ENCODE data around the gene GPR139.

The GPR139 gene

GRCh38 chr16:20107083-20107482 is 33.4 kb upstream of the GPR139 start:
- H2BK15ac ChIP-seq (ENCODE audit: low read depth, poor library complexity, severe bottlenecking): no peak overlapping the region
- no peak overlapping the region for H3K27ac ChIP-seq (ENCODE audit: low read length, poor library complexity, severe bottlenecking)
- no peak overlapping the region for H3K23ac ChIP-seq (ENCODE audit: low read length in 2 of 2)
- no peak overlapping the region for H2BK120ac ChIP-seq (ENCODE audit: low read depth, low read length)
- H4K91ac ChIP-seq (ENCODE audit: low read length): no peak overlapping the region
- no peaks in the 10 kb centered on the region for H3K27me3 ChIP-seq (ENCODE audit: control insufficient read depth in 1 of 2, insufficient read depth in 1 of 2, low read length in 2 of 2)
- H4K8ac ChIP-seq (ENCODE audit: low read length): no peak overlapping the region
- H2AFZ ChIP-seq (ENCODE audit: low read depth, low read length): no peak overlapping the region
- no peak overlapping the region for H3K4ac ChIP-seq (ENCODE audit: low read depth in 1 of 2, low read length in 2 of 2)
- no peaks in the 10 kb centered on the region for H3K9me3 ChIP-seq (ENCODE audit: control insufficient read depth, low read length)
- H3K9ac ChIP-seq (ENCODE audit: low read length): no peak overlapping the region
- no peaks in the 10 kb centered on the region for H3K79me1 ChIP-seq (replicated peaks; ENCODE audit: low read length, poor library complexity, severe bottlenecking)
- H3K18ac ChIP-seq (ENCODE audit: low read depth in 1 of 2, low read length in 2 of 2): no peak overlapping the region
- H3K4me2 ChIP-seq (ENCODE audit: low read length, poor library complexity, severe bottlenecking): no peak overlapping the region
- no peaks in the 10 kb centered on the region for H3K4me1 ChIP-seq (ENCODE audit: control insufficient read depth, insufficient read depth, low read depth, low read length)
- H3K4me3 ChIP-seq (ENCODE audit: insufficient read depth in 1 of 2, low read depth in 1 of 2, low read length in 2 of 2): no peak overlapping the region
- H3K14ac ChIP-seq (ENCODE audit: low read length in 2 of 2): no peak overlapping the region
- 55% methylated on average over 2 of the region's 2 CpGs for WGBS
- H2BK12ac ChIP-seq (ENCODE audit: low read length in 2 of 2): no peak overlapping the region
- no peak overlapping the region for H2BK5ac ChIP-seq (ENCODE audit: low read depth, low read length, poor library complexity, severe bottlenecking)
- H2AK5ac ChIP-seq (ENCODE audit: low read length, severe bottlenecking): no peak overlapping the region
- no peak for DNase-seq
- H3K36me3 ChIP-seq (ENCODE audit: control insufficient read depth in 1 of 2, insufficient read depth in 2 of 2, low read depth in 1 of 2, low read length in 2 of 2): no peaks in the 10 kb centered on the region

DNA sequence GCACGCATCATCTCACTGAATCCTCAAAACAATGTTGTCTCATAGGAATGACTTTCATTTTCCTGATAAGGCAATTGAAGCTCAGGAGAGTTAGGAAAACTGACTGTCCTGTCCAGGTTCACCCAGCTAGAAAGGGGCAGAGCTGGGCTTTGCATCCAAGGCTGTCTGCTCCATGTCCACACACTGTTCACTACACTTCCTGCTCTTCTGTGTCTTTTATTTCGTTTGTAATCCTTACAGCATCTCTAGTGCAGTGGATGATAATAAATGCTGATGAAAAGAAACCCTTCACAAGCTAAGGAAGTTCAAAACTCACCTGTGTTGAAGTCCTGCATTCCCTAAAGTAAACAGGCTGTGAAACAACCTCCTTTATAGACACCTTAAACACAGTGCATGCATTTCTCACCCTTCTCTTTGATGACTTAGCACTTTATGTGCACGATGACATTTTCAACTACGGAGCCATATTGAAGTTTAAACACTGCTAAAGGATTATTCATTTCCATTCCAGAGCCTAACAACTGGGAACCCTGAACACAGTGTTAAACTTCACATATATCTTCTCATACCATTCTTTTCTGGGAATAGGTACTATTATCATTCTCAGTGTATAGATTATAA is 31.0 kb upstream of the GPR139 start:
- 67% methylated on average over 4 of the region's 4 CpGs for WGBS
- H2BK15ac ChIP-seq (ENCODE audit: low read depth, poor library complexity, severe bottlenecking): no peak overlapping the region

GRCh38 chr16:20102521-20102920 is 28.8 kb upstream of the GPR139 start:
- H3K4me1 ChIP-seq (ENCODE audit: control insufficient read depth, insufficient read depth, low read depth, low read length): no peaks in the 10 kb centered on the region
- H3K4ac ChIP-seq (ENCODE audit: low read depth in 1 of 2, low read length in 2 of 2): no peak overlapping the region
- no peak overlapping the region for H2BK15ac ChIP-seq (ENCODE audit: low read depth, poor library complexity, severe bottlenecking)
- H3K14ac ChIP-seq (ENCODE audit: low read length in 2 of 2): no peak overlapping the region
- no peaks in the 10 kb centered on the region for H3K79me1 ChIP-seq (replicated peaks; ENCODE audit: low read length, poor library complexity, severe bottlenecking)
- no peak overlapping the region for H3K23ac ChIP-seq (ENCODE audit: low read length in 2 of 2)
- no peaks in the 10 kb centered on the region for H3K27me3 ChIP-seq (ENCODE audit: control insufficient read depth in 1 of 2, insufficient read depth in 1 of 2, low read length in 2 of 2)
- H2BK5ac ChIP-seq (ENCODE audit: low read depth, low read length, poor library complexity, severe bottlenecking): no peak overlapping the region
- DNase-seq: no peak
- no peak overlapping the region for H2BK120ac ChIP-seq (ENCODE audit: low read depth, low read length)
- H2BK12ac ChIP-seq (ENCODE audit: low read length in 2 of 2): no peak overlapping the region
- no peak overlapping the region for H3K4me2 ChIP-seq (ENCODE audit: low read length, poor library complexity, severe bottlenecking)
- 51% methylated on average over 1 of the region's 1 CpG for WGBS
- no peak overlapping the region for H4K91ac ChIP-seq (ENCODE audit: low read length)
- H3K36me3 ChIP-seq (ENCODE audit: control insufficient read depth in 1 of 2, insufficient read depth in 2 of 2, low read depth in 1 of 2, low read length in 2 of 2): no peaks in the 10 kb centered on the region
- no peak overlapping the region for H2AK5ac ChIP-seq (ENCODE audit: low read length, severe bottlenecking)
- H4K8ac ChIP-seq (ENCODE audit: low read length): no peak overlapping the region
- no peaks in the 10 kb centered on the region for H3K9me3 ChIP-seq (ENCODE audit: control insufficient read depth, low read length)
- no peak overlapping the region for H3K4me3 ChIP-seq (ENCODE audit: insufficient read depth in 1 of 2, low read depth in 1 of 2, low read length in 2 of 2)
- H3K18ac ChIP-seq (ENCODE audit: low read depth in 1 of 2, low read length in 2 of 2): no peak overlapping the region
- no peak overlapping the region for H2AFZ ChIP-seq (ENCODE audit: low read depth, low read length)
- H3K9ac ChIP-seq (ENCODE audit: low read length): no peak overlapping the region
- no peak overlapping the region for H3K27ac ChIP-seq (ENCODE audit: low read length, poor library complexity, severe bottlenecking)

More for the DNA sequence above, 31.0 kb upstream of the GPR139 start:
- Histone ChIP-seq H3K4me2 (ENCODE audit: low read length, poor library complexity, severe bottlenecking) (no peak overlapping the region), H2BK12ac (ENCODE audit: low read length in 2 of 2) (no peak overlapping the region), H3K9ac (ENCODE audit: low read length) (no peak overlapping the region), H4K8ac (ENCODE audit: low read length) (no peak overlapping the region), H3K36me3 (ENCODE audit: control insufficient read depth in 1 of 2, insufficient read depth in 2 of 2, low read depth in 1 of 2, low read length in 2 of 2) (no peaks in the 10 kb centered on the region), H3K4me3 (ENCODE audit: insufficient read depth in 1 of 2, low read depth in 1 of 2, low read length in 2 of 2) (no peak overlapping the region), H4K91ac (ENCODE audit: low read length) (no peak overlapping the region), H3K14ac (ENCODE audit: low read length in 2 of 2) (no peak overlapping the region), H3K27me3 (ENCODE audit: control insufficient read depth in 1 of 2, insufficient read depth in 1 of 2, low read length in 2 of 2) (no peaks in the 10 kb centered on the region), H2AFZ (ENCODE audit: low read depth, low read length) (no peak overlapping the region), H3K27ac (ENCODE audit: low read length, poor library complexity, severe bottlenecking) (no peak overlapping the region), H3K18ac (ENCODE audit: low read depth in 1 of 2, low read length in 2 of 2) (no peak overlapping the region), H3K79me1 (replicated peaks; ENCODE audit: low read length, poor library complexity, severe bottlenecking) (no peaks in the 10 kb centered on the region), H3K23ac (ENCODE audit: low read length in 2 of 2) (no peak overlapping the region), H3K9me3 (ENCODE audit: control insufficient read depth, low read length) (no peaks in the 10 kb centered on the region), H2BK120ac (ENCODE audit: low read depth, low read length) (no peak overlapping the region), H3K4ac (ENCODE audit: low read depth in 1 of 2, low read length in 2 of 2) (no peak overlapping the region), H2AK5ac (ENCODE audit: low read length, severe bottlenecking) (no peak overlapping the region), H3K4me1 (ENCODE audit: control insufficient read depth, insufficient read depth, low read depth, low read length) (no peaks in the 10 kb centered on the region), H2BK5ac (ENCODE audit: low read depth, low read length, poor library complexity, severe bottlenecking) (no peak overlapping the region)
- no peak for DNase-seq

DNA sequence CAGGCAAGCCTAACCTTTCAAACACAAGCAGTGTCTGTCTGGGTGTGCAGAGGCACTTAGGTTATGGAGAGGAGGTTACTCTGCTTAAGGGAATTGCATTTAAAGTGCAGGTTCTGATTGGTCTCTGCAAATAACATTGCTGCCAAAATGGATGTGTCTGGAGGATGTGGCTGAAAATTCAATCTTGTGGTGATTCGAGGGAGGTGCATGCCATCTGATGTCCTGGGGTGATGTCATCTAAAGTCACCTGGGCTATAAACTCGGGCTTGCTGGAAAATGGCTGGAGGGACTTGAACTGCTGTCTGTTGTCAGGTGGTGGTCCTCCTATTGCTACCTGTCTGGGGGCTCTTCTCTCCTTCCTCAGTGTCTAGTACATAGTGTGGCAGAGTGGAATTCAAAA is 28.3 kb upstream of the GPR139 start:
- no peaks in the 10 kb centered on the region for H3K4me1 ChIP-seq (ENCODE audit: control insufficient read depth, insufficient read depth, low read depth, low read length)
- H4K8ac ChIP-seq (ENCODE audit: low read length): no peak overlapping the region
- no peak overlapping the region for H2BK120ac ChIP-seq (ENCODE audit: low read depth, low read length)
- no peak overlapping the region for H2BK5ac ChIP-seq (ENCODE audit: low read depth, low read length, poor library complexity, severe bottlenecking)
- no peaks in the 10 kb centered on the region for H3K79me1 ChIP-seq (replicated peaks; ENCODE audit: low read length, poor library complexity, severe bottlenecking)
- no peak overlapping the region for H2BK15ac ChIP-seq (ENCODE audit: low read depth, poor library complexity, severe bottlenecking)
- no peak overlapping the region for H3K4ac ChIP-seq (ENCODE audit: low read depth in 1 of 2, low read length in 2 of 2)
- DNase-seq: no peak
- no peak overlapping the region for H2AK5ac ChIP-seq (ENCODE audit: low read length, severe bottlenecking)
- no peak overlapping the region for H3K27ac ChIP-seq (ENCODE audit: low read length, poor library complexity, severe bottlenecking)
- no peak overlapping the region for H2BK12ac ChIP-seq (ENCODE audit: low read length in 2 of 2)
- no peaks in the 10 kb centered on the region for H3K9me3 ChIP-seq (ENCODE audit: control insufficient read depth, low read length)
- H3K23ac ChIP-seq (ENCODE audit: low read length in 2 of 2): no peak overlapping the region
- no peak overlapping the region for H4K91ac ChIP-seq (ENCODE audit: low read length)
- H3K14ac ChIP-seq (ENCODE audit: low read length in 2 of 2): no peak overlapping the region
- no peak overlapping the region for H3K4me3 ChIP-seq (ENCODE audit: insufficient read depth in 1 of 2, low read depth in 1 of 2, low read length in 2 of 2)
- 50% methylated on average over 2 of the region's 2 CpGs for WGBS
- H2AFZ ChIP-seq (ENCODE audit: low read depth, low read length): no peak overlapping the region
- no peaks in the 10 kb centered on the region for H3K27me3 ChIP-seq (ENCODE audit: control insufficient read depth in 1 of 2, insufficient read depth in 1 of 2, low read length in 2 of 2)
- H3K4me2 ChIP-seq (ENCODE audit: low read length, poor library complexity, severe bottlenecking): no peak overlapping the region
- H3K9ac ChIP-seq (ENCODE audit: low read length): no peak overlapping the region
- no peaks in the 10 kb centered on the region for H3K36me3 ChIP-seq (ENCODE audit: control insufficient read depth in 1 of 2, insufficient read depth in 2 of 2, low read depth in 1 of 2, low read length in 2 of 2)
- no peak overlapping the region for H3K18ac ChIP-seq (ENCODE audit: low read depth in 1 of 2, low read length in 2 of 2)
